Type B pancreatic cell (in vitro differentiated cells): ENCODE data around the gene MICAL3. TPM values are rescaled to one million over a fixed set of nuclear protein-coding genes. Genes with fewer than 3 reads are reported as not detected.

ENCODE experiments used
- DNase-seq: peaks from one replicate; pipeline ENCODE4 v3.0.0; 2021; ENCODE audit warnings: mixed read lengths; ENCODE audit not compliant: unreplicated experiment; ENCODE audit errors: extremely low spot score
- H3K27ac Mint-ChIP-seq: 2 replicates; pipeline ENCODE4 v1.8.0; 2021; ENCODE audit warnings: mild to moderate bottlenecking, mixed read lengths
- H3K27me3 Mint-ChIP-seq: 2 replicates; pipeline ENCODE4 v1.8.0; 2021; ENCODE audit warnings: mixed read lengths
- H3K36me3 Mint-ChIP-seq: 2 replicates; pipeline ENCODE4 v1.8.0; 2021; ENCODE audit warnings: mixed read lengths
- H3K4me1 Mint-ChIP-seq: one replicate; pipeline ENCODE4 v1.8.0; 2021; ENCODE audit warnings: mixed read lengths; ENCODE audit not compliant: unreplicated experiment
- H3K4me3 Mint-ChIP-seq: 2 replicates; pipeline ENCODE4 v1.8.0; 2021; ENCODE audit warnings: mild to moderate bottlenecking, mixed read lengths
- H3K9me3 Mint-ChIP-seq: 2 replicates; pipeline ENCODE4 v1.8.0; 2021; ENCODE audit warnings: mixed read lengths
- CTCF ChIP-seq: fragments of 200-600 bp; sonication (generic); conservative IDR thresholded peaks from 2 replicates; pipeline ENCODE4 v1.5.0; 2021; ENCODE audit warnings: antibody characterized with exemption, mild to moderate bottlenecking
- microRNA-seq: library from miRNA; unstranded; fragments of <30 nt; microRNA quantifications from one replicate; pipeline ENCODE4, GENCODE V29; 2020
- total RNA-seq: library from RNA; stranded (reverse); gene quantifications from 2 replicates; pipeline ENCODE4 v1.2.1, GENCODE V29; 2021; ENCODE audit warnings: low replicate concordance

Gene MICAL3
- total RNA-seq, 1 donor from 2014 or later, result 56.4 TPM

DNA sequence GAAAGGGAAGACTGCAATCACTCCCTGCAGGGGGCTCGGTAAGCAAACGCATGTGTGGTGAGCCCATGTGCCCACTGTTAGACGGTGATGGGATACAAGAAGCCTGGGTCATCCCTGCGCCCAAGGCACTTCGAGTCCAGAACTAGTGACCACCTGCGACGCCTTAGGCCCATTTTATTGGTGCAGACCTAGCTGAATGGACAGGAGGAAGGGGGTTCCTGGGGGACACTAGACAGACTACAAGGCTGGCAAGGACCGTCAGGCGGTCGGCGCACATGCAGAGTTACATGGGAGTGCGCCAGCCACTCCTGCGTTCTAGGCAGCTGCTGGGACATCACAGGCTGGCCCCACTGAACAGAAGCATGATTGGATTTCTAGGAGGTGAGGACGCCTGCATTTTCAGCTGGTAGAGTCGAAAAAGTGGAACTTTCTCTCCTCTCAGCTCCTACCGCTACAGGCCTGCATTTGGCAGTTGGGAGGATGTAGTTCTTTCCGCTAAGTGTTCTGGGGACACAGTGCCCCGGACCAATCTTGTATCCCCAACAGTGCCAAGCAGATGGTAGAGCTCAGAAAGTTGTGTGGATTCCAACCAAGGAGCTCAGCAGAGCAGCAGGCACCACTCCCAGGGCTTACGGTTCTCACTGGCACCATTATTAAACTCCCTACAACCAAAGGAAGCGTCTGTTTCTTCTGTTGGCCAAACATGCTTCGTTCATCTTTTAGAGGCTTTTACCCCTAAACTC is 285.8 kb downstream of the MICAL3 start:
- peaks cover 3% of the 10 kb centered on the region for H3K36me3 Mint-ChIP-seq
- no peak for TF ChIP-seq CTCF

More for the DNA sequence above, 285.8 kb downstream of the MICAL3 start:
- Mint-ChIP-seq H3K27me3 (no peaks in the 10 kb centered on the region), H3K9me3 (no peaks in the 10 kb centered on the region), H3K4me1 (peaks cover 3% of the 10 kb centered on the region), H3K4me3 (no peak overlapping the region), H3K27ac (no peak overlapping the region)
- DNase-seq, result no peak

Small RNAs within 50 kb of the gene (microRNA-seq; reads per million reads assigned to microRNA genes)
- gene MIR3198-1, result not detected
- not detected for gene MIR648

Other genes with a start within 250 kb of the MICAL3 start
- 41.0 and 46.3 TPM in 2 replicates for gene PEX26, start 53.4 kb upstream of the MICAL3 start, total RNA-seq
- gene TUBA8, start 86.2 kb upstream of the MICAL3 start, total RNA-seq, result 1.7 TPM in 1 of 2 replicates, not detected in the other
- 3.8 and 5.3 TPM in 2 replicates for gene USP18, start 125.6 kb upstream of the MICAL3 start, total RNA-seq